Peyer's patch (tissue), 4 donors: ENCODE data around the gene CCDC88C.

Experiments used
- POLR2A ChIP-seq, 2 donors: fragments of 450-650 bp; IDR thresholded peaks; one replicate each; pipeline ENCODE4 v1.5.1; 2017; ENCODE audit warnings: antibody characterized with exemption in 2 of 2, mild to moderate bottlenecking in 2 of 2, moderate library complexity in 2 of 2
- TF ChIP-seq, protein P1 (sequence below), 6 experiments: fragments of 450-650 bp in 4 of 6; fragments of 200-600 bp in 2 of 6; sonication (generic) in 1 of 6; IDR thresholded peaks; one replicate each; pipeline ENCODE4 v1.5.1; 2017 to 2019; ENCODE audit warnings: antibody characterized with exemption in 6 of 6, mild to moderate bottlenecking in 3 of 6, moderate library complexity in 1 of 6

DNA sequence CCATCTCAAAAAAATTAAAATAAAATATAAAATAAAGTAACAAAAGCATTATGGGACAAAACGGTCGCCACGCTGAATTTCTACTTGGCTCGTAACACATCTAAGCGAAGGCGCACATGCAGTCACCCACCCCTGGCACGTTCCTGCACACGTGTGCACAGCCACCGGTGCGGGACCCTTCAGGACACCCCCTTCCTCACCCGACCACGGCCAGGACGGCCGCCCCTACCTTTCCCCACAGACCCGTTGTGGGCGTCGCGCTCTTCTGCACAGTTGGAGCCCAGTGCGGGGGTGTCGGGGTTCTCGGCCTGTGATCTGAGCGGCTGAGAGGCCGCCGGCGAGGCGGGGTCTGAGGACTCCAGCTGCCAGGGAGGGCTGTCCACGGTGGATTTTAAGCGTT lies 128.7 kb downstream of the CCDC88C start:
- TF ChIP-seq, protein P1, sequence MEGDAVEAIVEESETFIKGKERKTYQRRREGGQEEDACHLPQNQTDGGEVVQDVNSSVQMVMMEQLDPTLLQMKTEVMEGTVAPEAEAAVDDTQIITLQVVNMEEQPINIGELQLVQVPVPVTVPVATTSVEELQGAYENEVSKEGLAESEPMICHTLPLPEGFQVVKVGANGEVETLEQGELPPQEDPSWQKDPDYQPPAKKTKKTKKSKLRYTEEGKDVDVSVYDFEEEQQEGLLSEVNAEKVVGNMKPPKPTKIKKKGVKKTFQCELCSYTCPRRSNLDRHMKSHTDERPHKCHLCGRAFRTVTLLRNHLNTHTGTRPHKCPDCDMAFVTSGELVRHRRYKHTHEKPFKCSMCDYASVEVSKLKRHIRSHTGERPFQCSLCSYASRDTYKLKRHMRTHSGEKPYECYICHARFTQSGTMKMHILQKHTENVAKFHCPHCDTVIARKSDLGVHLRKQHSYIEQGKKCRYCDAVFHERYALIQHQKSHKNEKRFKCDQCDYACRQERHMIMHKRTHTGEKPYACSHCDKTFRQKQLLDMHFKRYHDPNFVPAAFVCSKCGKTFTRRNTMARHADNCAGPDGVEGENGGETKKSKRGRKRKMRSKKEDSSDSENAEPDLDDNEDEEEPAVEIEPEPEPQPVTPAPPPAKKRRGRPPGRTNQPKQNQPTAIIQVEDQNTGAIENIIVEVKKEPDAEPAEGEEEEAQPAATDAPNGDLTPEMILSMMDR (IDR thresholded peaks at IDR 0.05), result no peak
- TF ChIP-seq POLR2A (IDR thresholded peaks at IDR 0.05), result no peak
